Hepatocyte (in vitro differentiated cells): ENCODE measurements around the gene SLC44A5.

Experiments used
- EZH2 ChIP-seq: fragments of 200-600 bp; sonication (generic); IDR thresholded peaks from 2 replicates; pipeline ENCODE4 v1.6.1; 2016; ENCODE audit warnings: antibody characterized with exemption, mild to moderate bottlenecking, borderline replicate concordance
- EZH2phosphoT487 ChIP-seq: fragments of 200-600 bp; sonication (generic); IDR thresholded peaks from one replicate; pipeline ENCODE4 v1.6.1; 2018; ENCODE audit warnings: antibody characterized with exemption, mild to moderate bottlenecking, low read depth, moderate library complexity; ENCODE audit not compliant: unreplicated experiment, severe bottlenecking
- TF ChIP-seq, protein P1 (sequence below): fragments of 200-600 bp; sonication (generic); IDR thresholded peaks from 2 replicates; pipeline ENCODE4 v1.5.1; 2016; ENCODE audit warnings: antibody characterized with exemption, mild to moderate bottlenecking; ENCODE audit not compliant: poor library complexity

DNA sequence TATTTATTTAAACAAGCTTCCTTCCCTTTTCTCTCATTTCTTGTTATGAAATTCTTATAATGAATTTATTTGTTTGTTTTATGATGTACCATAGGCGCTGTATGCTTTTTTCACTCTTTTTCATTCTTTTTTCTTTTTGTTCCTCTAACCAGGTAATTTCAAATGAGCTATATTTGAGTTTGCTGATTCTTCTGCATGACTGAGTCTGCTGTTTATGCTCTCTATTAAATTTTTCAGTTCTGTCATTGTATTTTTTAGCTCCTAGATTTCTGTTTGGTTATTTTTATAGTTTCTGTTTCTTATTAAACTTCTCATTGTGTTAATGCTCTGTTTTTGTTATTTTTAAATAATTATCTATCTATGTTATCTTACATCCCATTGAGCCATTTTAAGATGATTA, 244.3 kb downstream of the SLC44A5 start:
- no peak for TF ChIP-seq EZH2
- TF ChIP-seq, protein P1, sequence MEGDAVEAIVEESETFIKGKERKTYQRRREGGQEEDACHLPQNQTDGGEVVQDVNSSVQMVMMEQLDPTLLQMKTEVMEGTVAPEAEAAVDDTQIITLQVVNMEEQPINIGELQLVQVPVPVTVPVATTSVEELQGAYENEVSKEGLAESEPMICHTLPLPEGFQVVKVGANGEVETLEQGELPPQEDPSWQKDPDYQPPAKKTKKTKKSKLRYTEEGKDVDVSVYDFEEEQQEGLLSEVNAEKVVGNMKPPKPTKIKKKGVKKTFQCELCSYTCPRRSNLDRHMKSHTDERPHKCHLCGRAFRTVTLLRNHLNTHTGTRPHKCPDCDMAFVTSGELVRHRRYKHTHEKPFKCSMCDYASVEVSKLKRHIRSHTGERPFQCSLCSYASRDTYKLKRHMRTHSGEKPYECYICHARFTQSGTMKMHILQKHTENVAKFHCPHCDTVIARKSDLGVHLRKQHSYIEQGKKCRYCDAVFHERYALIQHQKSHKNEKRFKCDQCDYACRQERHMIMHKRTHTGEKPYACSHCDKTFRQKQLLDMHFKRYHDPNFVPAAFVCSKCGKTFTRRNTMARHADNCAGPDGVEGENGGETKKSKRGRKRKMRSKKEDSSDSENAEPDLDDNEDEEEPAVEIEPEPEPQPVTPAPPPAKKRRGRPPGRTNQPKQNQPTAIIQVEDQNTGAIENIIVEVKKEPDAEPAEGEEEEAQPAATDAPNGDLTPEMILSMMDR: no peak
- TF ChIP-seq EZH2phosphoT487: no peak
